Measurements from ENCODE around the gene LAMA2. TPM values are rescaled to one million over a fixed set of nuclear protein-coding genes. Genes with fewer than 3 reads are reported as not detected.
"Not testable (repeated sequence)": the region's sequence is repeated elsewhere in the genome, so short reads cannot be mapped to it uniquely, and the experiment has no call there.

Gene LAMA2
- total and polyA plus RNA-seq, 7 donors: 0.46 to 131 (median 59.6) TPM

GRCh38 chr6:129033581-129033980 is 150.6 kb downstream of the LAMA2 start:
- H3K4me3 ChIP-seq: no peak overlapping the region
- no peaks in the 10 kb centered on the region for H3K27me3 ChIP-seq
- no peaks in the 10 kb centered on the region for H3K36me3 ChIP-seq
- TF ChIP-seq EP300 (IDR thresholded peaks at IDR 0.05) (no peak), CTCF (IDR thresholded peaks at IDR 0.05) (no peak), POLR2AphosphoS5 (IDR thresholded peaks at IDR 0.05) (no peak)
- DNase-seq: no peak
- intact Hi-C loops (cut with DNase I): no loop called here
- H3K27ac ChIP-seq: no peak overlapping the region
- WGBS, 2 donors: 91 to 93% methylated on average over 2 of the region's 2 CpGs
- no peaks in the 10 kb centered on the region for H3K4me1 ChIP-seq
- no peaks in the 10 kb centered on the region for H3K9me3 ChIP-seq

GRCh38 chr6:129041563-129041962 is 158.6 kb downstream of the LAMA2 start:
- intact Hi-C loops (cut with DNase I): no loop called here
- DNase-seq: no peak
- TF ChIP-seq POLR2AphosphoS5 (IDR thresholded peaks at IDR 0.05): no peak
- TF ChIP-seq POLR2A (IDR thresholded peaks at IDR 0.05): no peak
- no peak for TF ChIP-seq CTCF (IDR thresholded peaks at IDR 0.05)
- no peak for TF ChIP-seq EP300 (IDR thresholded peaks at IDR 0.05)
- Histone ChIP-seq H3K4me3 (no peak overlapping the region), H3K9me3 (peaks cover 0 to 4% (median 0%) of the 10 kb centered on the region in 4 donors), H3K27ac (no peak overlapping the region), H3K4me1 (no peaks in the 10 kb centered on the region), H3K36me3 (no peaks in the 10 kb centered on the region), H3K27me3 (no peaks in the 10 kb centered on the region)
- WGBS, 2 donors: 56 to 69% methylated on average over 2 of the region's 2 CpGs

- H3K27me3 ChIP-seq: no peaks in the 10 kb centered on the region
- DNase-seq: no peak
- H3K4me3 ChIP-seq: no peak overlapping the region
- peaks cover 0 to 4% (median 0%) of the 10 kb centered on the region in 4 donors for H3K36me3 ChIP-seq
- intact Hi-C loops (cut with DNase I): no loop called here
- TF ChIP-seq EP300 (IDR thresholded peaks at IDR 0.05) (no peak), POLR2AphosphoS5 (IDR thresholded peaks at IDR 0.05) (no peak), CTCF (IDR thresholded peaks at IDR 0.05) (no peak), POLR2A (IDR thresholded peaks at IDR 0.05) (no peak)
- no peak overlapping the region for H3K27ac ChIP-seq
- H3K9me3 ChIP-seq: peaks cover 0 to 4% (median 0%) of the 10 kb centered on the region in 4 donors
- H3K4me1 ChIP-seq: no peaks in the 10 kb centered on the region
- 88 to 90% methylated on average over 2 of the region's 2 CpGs for WGBS, 2 donors
Measured at GRCh38 chr6:129046526-129046925, 163.6 kb downstream of the LAMA2 start.

GRCh38 chr6:129047834-129048233 is 164.9 kb downstream of the LAMA2 start:
- Histone ChIP-seq H3K9me3 (peaks cover 0 to 4% (median 0%) of the 10 kb centered on the region in 4 donors), H3K27ac (no peak overlapping the region), H3K27me3 (no peaks in the 10 kb centered on the region), H3K36me3 (peaks cover 0 to 4% (median 0%) of the 10 kb centered on the region in 4 donors), H3K4me1 (no peaks in the 10 kb centered on the region), H3K4me3 (no peak overlapping the region)
- TF ChIP-seq EP300 (IDR thresholded peaks at IDR 0.05): no peak
- no peak for TF ChIP-seq POLR2AphosphoS5 (IDR thresholded peaks at IDR 0.05)
- TF ChIP-seq CTCF (IDR thresholded peaks at IDR 0.05): no peak
- TF ChIP-seq POLR2A (IDR thresholded peaks at IDR 0.05): no peak
- intact Hi-C loops (cut with DNase I): no loop called here
- no peak for DNase-seq
- 79 to 82% methylated on average over 3 of the region's 3 CpGs for WGBS, 2 donors

- H3K27me3 ChIP-seq: no peaks in the 10 kb centered on the region
- H3K4me1 ChIP-seq: no peaks in the 10 kb centered on the region
- intact Hi-C loops (cut with DNase I): no loop called here
- H3K27ac ChIP-seq: no peak overlapping the region
- no peak for DNase-seq
- H3K4me3 ChIP-seq: no peak overlapping the region
- TF ChIP-seq POLR2A (IDR thresholded peaks at IDR 0.05) (no peak), POLR2AphosphoS5 (IDR thresholded peaks at IDR 0.05) (no peak), CTCF (IDR thresholded peaks at IDR 0.05) (no peak)
- peaks cover 0 to 4% (median 0%) of the 10 kb centered on the region in 4 donors for H3K36me3 ChIP-seq
- 88 to 90% methylated on average over 4 of the region's 4 CpGs for WGBS, 2 donors
- no peaks in the 10 kb centered on the region for H3K9me3 ChIP-seq
Measured at GRCh38 chr6:129050086-129050485, 167.1 kb downstream of the LAMA2 start.

GRCh38 chr6:129053143-129053542 is 170.2 kb downstream of the LAMA2 start:
- H3K36me3 ChIP-seq; H3K9me3 ChIP-seq; H3K4me1 ChIP-seq; DNase-seq; H3K27me3 ChIP-seq; H3K27ac ChIP-seq; intact Hi-C loops (cut with DNase I); H3K4me3 ChIP-seq: not testable (repeated sequence)
- 93 to 94% methylated on average over 13 of the region's 13 CpGs for WGBS, 2 donors

Measured in sigmoid colon (tissue), 7 donors.